Measurements from ENCODE around the gene FGFRL1. TPM values are rescaled to one million over a fixed set of nuclear protein-coding genes. Genes with fewer than 3 reads are reported as not detected.

Gene FGFRL1
- polyA plus RNA-seq, 1 donor from 2014 or later, result 0.97 TPM

- Histone ChIP-seq H3K9me3 (ENCODE audit: low read length) (no peaks in the 10 kb centered on the region), H3K9me2 (ENCODE audit: insufficient read depth, low read length) (no peaks in the 10 kb centered on the region), H3F3A (ENCODE audit: insufficient read depth, low read length, poor library complexity, severe bottlenecking) (no peaks in the 10 kb centered on the region), H2AFZ (ENCODE audit: low read depth, low read length) (peak within 1 kb of the TSS; percentile 62), H3K4me2 (ENCODE audit: low read length) (peak within 1 kb of the TSS; percentile 89), H3K27me3 (ENCODE audit: insufficient read depth, low read depth, low read length) (no peaks in the 10 kb centered on the region), H3K36me3 (ENCODE audit: insufficient read depth, low read length) (no peaks in the 10 kb centered on the region), H3K79me2 (replicated peaks; ENCODE audit: insufficient read depth, low read length) (no peaks in the 10 kb centered on the region), H4K20me1 (ENCODE audit: insufficient read depth) (no peaks in the 10 kb centered on the region), H3K27ac (ENCODE audit: low read length) (peak within 1 kb of the TSS; percentile 46), H3K9ac (ENCODE audit: low read length) (peak within 1 kb of the TSS; percentile 74), H3K4me3 (ENCODE audit: low read length) (peak within 1 kb of the TSS; percentile 77)
- TF ChIP-seq CTCF (IDR thresholded peaks at IDR 0.05; ENCODE audit: poor library complexity, severe bottlenecking) (peak; percentile 68), MXI1 (conservative IDR thresholded peaks at IDR 0.05; ENCODE audit: poor library complexity, severe bottlenecking) (peak; percentile 90), TAF1 (IDR thresholded peaks at IDR 0.05; ENCODE audit: low read depth) (no peak), REST (IDR thresholded peaks at IDR 0.05; ENCODE audit: borderline replicate concordance) (no peak), SMC3 (conservative IDR thresholded peaks at IDR 0.05; ENCODE audit: poor library complexity) (peak; percentile 41), EP300 (conservative IDR thresholded peaks at IDR 0.05; ENCODE audit: poor library complexity, severe bottlenecking) (peak; percentile 26), POLR2AphosphoS5 (IDR thresholded peaks at IDR 0.05) (peak; percentile 52), RAD21 (conservative IDR thresholded peaks at IDR 0.05) (peak; percentile 37)
These were observed 24.4 kb upstream of the FGFRL1 start, which contains the start of gene IDUA for GRCh38 chr4:986879-987623. Gene IDUA (plus strand): TSS chr4:987044. CDS start chr4:987085, 41 bp downstream.

GRCh38 chr4:987624-988513 is 23.6 kb upstream of the FGFRL1 start:
- Histone ChIP-seq H3K27me3 (ENCODE audit: insufficient read depth, low read depth, low read length) (no peaks in the 10 kb centered on the region), H3K9me3 (ENCODE audit: low read length) (no peaks in the 10 kb centered on the region), H3K4me3 (ENCODE audit: low read length) (peak overlapping the region; percentile 77), H3K27ac (ENCODE audit: low read length) (no peak overlapping the region), H3K9ac (ENCODE audit: low read length) (no peak overlapping the region), H2AFZ (ENCODE audit: low read depth, low read length) (no peak overlapping the region), H3K36me3 (ENCODE audit: insufficient read depth, low read length) (no peaks in the 10 kb centered on the region), H4K20me1 (ENCODE audit: insufficient read depth) (no peaks in the 10 kb centered on the region), H3K4me2 (ENCODE audit: low read length) (no peak overlapping the region), H3K9me2 (ENCODE audit: insufficient read depth, low read length) (no peaks in the 10 kb centered on the region), H3K79me2 (replicated peaks; ENCODE audit: insufficient read depth, low read length) (no peaks in the 10 kb centered on the region), H3F3A (ENCODE audit: insufficient read depth, low read length, poor library complexity, severe bottlenecking) (no peaks in the 10 kb centered on the region)
- no peak for TF ChIP-seq EZH2 (IDR thresholded peaks at IDR 0.05; ENCODE audit: borderline replicate concordance, insufficient read depth, low read length, poor library complexity, severe bottlenecking)
- TF ChIP-seq TAF1 (IDR thresholded peaks at IDR 0.05; ENCODE audit: low read depth), result no peak

Measured in neural cell (in vitro differentiated cells).